HG03439 (cell line): ENCODE results near the gene CORO6.
"Not testable (repeated sequence)": the region's sequence is repeated elsewhere in the genome, so short reads cannot be mapped to it uniquely, and the experiment has no call there.

Source experiments
- ATAC-seq: cut with Tn5 transposase; IDR thresholded peaks from one replicate; pipeline ENCODE4 v1.9.1; 2021; ENCODE audit warnings: mild to moderate bottlenecking, moderate library complexity; ENCODE audit not compliant: unreplicated experiment

The CORO6 gene

DNA sequence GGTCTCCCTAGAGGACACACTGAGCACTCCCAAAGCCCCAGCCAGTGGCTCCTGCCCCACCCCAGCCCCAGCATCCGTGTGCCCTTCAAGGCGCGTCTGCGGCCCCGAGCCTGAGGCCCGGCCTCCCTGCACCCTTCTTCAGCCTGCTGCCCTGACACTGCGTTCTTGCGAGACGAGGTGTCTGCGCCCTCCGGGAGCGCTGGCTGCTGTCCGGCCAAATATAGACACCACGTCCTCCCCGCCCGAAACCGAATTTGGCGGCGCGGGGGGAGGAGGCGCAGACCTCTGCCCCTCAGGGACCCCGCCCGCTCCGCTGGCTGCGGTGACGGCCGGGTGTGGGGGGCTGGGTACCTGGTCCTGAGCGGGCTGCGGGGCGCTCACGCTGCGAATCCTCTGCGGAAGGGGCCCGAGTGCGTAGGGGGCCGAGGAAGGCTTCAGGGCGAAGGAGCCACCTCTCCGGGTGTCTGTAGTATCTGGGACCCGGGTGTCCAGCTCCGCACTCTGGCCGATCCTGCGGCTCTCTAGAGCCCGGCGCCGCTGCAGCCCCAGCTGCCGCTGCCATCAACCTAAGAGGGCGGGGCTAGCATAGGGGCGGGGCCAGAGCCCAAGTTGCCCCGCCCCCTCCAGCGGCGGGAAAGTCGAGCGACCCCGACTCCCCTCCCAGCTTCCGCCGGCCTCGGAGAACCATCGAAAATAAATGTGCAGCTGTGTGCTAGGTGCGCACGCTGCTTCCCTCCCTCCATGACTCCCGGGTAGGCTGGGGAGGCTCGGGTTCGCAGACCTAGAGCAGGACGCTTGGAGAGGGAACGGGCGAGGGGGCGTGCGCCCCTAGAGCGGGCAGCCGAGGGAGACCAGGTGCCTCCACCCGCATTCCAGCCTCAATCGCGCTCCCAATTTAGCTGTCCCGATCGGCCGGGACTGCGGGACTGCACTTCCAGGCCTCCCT lies at the start of gene CORO6:
Gene CORO6, minus strand, starts transcription at position 576 of the 946 bp plus-strand sequence. CDS start 1,491 bp downstream, outside the sequence.
- ATAC-seq: peak; percentile 47

DNA sequence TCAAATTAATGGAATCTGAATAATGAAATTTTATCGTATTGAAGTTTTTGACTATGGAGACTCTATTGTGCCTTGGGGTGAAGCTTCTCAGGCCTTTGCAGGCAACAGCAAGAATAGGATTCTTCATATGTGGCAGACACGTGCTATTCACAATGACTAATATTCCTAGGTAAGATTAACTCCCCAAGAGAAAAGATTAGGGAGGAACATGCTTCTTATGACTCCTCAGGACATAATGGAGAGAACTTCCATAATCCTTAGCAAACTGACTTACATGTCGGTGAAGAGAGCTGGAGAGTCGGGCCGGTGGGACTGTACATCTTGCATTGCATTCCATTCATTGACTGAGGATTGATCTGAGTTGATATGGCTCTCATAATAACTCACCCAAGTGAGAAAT lies 48.9 kb upstream of the CORO6 start:
- no peak for ATAC-seq

DNA sequence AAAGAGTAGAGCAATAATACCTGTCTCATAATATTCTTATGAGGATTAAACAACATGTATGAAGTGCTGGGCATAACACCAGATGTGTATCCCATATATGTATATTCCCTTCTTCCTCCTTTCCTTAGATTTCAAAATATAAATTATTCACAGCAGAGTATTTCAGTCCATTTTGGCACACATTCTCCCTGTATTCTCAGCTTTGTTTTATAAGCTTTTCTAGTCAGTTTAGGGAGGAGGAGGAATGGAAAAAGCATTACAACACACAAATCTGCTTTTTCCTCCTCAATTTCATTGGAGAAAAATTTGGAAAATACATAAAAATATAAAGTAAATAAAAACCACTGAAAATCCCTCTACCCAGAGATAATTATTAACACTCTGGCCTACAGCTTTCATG lies 46.6 kb upstream of the CORO6 start:
- ATAC-seq: no peak

DNA sequence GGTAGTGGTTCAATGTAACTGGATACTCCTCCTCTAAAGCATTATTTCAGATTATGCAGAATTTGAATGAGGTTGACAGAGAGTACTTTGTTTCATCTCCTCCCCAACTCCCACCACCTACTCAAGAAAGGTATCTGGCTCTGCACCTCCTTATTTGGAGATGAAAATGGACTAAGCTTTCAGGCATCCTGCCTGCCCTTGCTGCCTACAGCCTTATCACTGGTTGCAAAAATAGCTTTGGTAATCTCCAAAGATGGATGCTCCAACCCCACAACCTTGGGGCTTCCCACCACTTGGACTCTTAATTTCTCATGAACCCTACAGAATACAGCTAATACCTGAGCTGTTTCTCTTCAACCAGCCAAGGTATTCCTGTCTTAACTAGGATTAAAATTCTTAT lies 45.3 kb upstream of the CORO6 start:
- ATAC-seq: no peak

DNA sequence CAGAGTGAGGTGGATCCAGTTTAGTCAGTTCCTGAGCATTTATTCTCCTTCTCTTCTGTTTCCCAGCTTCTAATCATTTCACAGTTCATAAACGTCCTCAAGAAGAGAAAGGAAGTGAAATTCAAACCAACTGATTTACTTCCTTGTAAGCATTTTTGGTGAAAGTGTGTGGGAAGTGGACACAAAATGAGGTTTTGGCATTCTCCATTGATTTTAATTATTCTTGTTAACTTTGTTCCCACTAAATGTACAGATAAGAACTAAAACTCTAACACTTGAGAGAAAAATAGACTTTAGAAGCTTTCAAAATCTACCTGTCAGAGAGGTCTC lies 42.7 kb upstream of the CORO6 start:
- ATAC-seq: no peak

DNA sequence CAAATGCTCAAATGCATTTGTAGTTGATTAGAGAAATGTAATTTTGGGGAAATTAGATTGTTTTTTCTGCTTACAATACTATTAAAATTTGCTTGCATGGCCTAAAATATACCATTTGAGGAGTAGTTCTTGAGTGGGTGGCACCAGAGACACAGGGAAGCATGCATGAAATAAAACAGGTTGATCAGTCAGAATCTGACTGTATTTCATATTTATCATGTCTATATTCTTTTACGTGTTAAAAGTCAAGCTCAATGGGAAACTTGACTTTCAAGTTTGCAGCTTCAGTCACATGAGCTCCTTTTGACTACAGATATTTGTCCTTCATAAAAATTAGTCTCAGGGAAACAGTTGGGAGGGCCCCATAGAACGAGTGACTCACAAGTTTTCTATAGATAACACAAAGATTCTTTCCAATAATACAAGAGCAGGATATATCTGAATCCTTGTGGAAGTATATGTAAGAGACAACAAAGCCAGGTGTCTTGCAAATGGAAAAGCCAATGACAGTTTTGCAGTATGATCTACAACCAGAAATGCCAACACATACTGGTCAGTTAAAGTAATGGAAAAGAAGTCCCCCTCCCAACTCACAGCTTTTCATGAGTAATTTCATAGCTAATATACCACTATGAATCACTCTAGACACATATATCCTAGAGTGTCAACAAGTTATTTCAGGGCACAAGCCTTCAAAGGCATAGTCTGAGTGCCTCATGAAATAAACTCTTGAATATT lies 42.2 kb upstream of the CORO6 start:
- ATAC-seq: no peak

DNA sequence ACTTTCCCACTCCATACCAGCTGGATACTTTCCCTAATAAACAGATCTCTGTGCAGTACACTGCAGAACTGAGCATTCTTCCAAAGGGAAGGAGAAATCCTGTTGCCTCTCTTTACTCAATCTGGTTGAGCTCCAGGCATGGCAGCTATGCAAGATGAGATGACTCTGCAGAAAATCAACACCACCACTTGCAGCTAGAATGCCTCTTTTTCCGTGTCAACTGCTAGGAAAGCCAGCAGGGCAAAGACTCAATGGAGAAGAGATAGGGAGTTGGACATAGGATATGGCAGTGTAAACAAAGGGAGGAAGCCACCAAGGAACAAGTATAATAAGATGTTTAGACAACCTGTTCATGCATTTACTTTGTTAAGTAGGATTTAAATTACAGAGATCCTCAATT lies 40.4 kb upstream of the CORO6 start:
- ATAC-seq: no peak

DNA sequence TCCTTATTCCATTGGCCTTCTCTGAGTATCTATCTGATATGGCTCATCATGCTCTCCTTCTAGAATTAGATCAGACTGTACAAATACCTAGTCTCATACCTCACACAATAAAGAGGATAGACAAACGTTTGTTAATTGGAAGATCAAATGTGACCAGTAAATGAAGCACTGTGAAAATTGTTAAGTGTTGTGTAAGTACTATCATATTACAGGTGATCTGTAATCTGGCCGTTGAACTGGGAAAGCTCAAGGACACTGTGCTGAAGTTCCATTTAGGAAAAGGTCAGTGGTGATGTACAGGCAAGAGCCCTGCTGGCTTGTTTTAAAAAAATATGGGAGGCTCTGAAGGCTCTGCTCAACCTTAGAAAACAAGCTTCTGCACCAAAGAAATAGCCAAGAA lies 38.5 kb upstream of the CORO6 start:
- no peak for ATAC-seq

DNA sequence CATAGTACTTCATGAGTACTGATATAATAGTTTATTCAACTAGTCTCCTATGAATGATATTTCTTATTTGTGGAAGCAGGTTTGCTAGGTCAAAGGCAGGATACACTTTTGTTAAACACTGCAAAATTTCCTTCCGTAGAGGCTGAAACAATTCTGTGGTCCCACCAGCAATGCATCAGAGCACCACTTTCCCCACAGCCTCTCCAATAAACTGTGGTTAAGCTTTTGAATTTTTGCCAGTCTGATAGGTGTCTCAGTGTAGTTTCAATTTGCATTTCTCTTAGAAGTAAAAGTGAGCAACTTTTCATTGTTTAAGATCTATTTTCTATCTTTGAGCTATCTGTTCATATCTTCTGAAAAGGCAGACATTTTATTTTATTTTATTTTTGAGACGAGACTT lies 36.4 kb upstream of the CORO6 start:
- ATAC-seq: no peak

DNA sequence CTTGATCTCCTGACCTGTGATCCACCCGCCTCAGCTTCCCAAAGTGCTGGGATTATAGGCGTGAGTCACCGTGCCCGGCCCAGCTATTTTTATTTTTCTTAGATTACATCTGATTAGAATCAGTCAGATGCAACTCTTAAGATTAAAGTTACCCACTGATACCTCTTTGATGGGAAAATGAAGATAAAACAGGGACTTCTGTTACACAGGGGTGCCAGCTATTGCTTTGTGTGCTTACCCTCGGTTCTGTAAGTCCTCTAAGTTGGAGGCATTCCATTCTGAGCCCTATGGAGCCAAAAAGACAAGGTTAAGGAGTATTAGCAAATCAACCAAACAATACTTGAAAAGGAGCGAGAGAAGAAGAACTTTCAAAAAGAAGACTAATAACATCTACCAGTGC lies 32.6 kb upstream of the CORO6 start:
- no peak for ATAC-seq

DNA sequence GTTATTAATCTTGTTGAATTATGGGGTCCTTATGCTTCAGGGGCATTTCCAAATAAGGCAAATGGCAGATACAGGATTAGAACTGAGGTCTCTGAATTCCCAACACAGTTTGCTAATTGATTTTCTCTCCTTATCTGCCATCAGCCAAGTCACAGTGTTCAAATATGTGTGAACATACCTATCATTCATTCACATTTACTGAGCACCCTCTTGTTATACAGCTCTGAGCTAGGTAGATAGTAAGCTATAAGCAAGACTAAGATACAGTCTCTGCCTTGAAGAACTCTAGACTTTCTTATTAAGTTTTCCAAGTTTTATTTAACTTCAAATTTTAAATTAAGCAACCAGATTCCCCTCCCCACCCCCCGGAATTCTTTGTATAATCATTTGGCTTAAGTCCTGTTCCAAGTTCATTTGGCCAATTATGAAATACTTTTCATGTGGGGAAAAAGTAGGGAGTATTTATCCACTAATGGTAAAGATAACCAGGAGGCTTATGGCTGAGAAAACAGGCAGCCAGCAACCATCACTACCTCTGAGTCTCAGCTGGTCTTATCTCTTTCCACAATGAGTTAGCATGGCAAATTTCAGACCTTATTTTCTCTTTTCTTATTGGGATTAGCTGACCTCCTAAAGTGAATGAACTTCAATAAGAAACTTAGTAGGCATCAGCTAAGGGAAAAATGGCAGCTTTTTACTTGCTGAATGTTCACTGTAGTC lies 31.4 kb upstream of the CORO6 start:
- ATAC-seq: no peak

DNA sequence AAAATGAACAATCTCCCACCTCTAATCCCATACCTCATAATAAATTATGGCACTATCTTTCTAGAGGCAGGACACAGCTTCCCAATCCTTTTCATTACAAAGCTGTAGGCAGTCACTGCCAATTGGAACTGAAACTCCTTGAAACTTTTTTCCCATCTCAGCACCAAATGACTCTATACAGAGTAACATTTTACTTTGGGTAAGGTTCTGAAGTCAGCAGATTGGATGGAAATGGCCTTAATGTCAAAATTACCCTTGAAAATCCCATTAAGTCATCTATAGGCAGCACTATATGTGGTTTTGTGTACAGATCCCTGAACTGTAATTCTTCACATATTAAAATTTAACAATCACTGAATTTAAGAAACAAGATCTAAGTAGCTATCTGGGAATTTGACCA lies 30.3 kb upstream of the CORO6 start:
- no peak for ATAC-seq

DNA sequence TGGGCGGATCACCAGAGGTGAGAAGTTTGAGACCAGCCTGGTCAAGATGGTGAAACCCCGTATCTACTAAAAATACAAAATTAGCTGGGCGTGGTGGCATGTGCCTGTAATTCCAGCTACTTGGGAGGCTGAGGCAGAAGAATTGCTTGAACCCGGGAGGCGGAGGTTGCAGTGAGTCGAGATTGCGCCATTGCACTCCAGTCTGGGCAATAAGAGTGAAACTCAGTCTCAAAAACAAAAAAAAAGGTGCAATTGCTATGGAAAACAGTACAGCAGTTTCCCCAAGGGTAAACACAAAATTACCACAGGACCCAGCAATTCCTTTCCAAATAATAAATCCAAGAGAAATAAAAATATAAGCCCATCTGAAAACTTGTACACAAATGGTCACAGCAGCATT lies 29.2 kb upstream of the CORO6 start:
- ATAC-seq: not testable (repeated sequence)

DNA sequence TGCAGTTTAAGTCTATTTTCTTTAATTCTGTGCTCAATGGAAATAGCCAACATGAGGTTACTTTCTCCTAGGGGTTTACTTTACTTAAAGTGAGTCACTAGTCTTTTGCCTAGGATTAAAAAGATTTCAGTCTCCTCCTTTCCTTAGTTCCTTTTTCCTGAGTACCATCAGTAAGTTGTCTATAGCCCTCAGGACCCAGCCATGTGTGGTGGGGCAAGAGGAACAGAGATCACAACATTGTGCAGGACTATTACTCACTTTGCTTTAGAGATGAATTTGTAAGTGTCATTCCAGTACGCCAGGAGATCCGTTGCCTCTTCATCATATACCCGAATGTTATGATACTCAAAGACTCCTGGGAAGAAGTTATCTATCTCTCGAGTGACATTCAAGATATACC lies 27.7 kb upstream of the CORO6 start:
- ATAC-seq: no peak

DNA sequence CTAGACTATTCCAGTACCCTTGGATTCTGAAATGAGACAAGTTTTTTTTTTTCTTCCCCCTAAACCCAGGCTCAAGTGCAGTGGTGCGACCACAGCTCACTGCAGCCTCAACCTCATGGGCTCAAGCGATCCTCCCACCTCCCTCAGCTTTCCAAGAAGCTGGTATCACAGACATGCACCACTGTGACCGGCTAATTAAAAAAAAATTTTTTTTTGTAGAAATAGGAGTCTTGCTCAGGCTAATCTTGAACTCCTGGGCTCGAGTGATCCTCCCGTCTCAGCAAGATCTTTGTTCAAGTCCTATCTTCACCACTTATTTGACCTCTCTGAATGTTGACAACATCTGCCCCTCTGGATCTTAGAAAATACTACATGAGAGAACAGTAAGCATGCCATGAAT lies 26.6 kb upstream of the CORO6 start:
- no peak for ATAC-seq

DNA sequence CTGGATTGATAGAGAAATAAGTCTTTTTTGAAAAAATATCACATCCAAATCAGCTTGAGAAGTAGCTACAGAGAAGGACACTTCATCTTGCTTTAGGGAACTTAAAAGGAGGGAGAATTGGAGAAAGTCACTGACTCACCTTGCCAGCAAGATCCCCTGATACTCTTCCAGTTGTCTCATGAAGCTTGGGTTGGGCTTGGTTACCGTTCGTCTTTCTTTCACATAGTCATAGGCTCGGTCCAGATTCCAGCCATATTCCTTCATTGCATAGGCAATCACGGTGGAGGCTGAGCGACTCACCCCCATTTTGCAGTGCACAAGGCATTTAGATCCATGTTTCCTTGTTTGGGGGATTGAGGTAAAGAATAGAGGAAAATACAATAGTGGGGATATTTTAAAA lies 25.3 kb upstream of the CORO6 start:
- ATAC-seq: no peak

DNA sequence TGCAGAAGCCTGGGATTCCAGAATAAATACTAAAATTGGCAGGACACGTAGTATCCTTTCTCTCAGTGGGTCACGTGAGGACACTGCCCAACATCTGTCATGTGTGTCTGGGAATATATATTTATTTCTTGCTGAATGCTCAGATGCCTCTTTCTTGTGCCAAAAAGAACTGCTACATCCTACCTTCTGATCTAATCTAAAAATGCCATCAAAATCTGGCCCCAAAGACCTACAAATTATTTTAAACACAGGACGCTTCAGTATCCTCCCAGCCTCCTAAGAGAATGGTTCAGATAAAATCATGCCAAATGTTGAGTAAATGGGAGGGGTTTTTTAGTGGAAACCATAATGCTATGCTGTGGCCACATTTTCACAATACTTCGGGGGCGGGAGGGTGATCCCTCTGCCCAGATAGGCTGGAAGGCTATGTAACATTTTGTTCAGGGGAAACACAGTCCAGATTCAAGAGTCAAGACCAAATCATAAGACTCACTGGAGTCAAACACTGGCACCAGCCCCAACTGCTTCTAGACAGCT lies 22.9 kb upstream of the CORO6 start:
- no peak for ATAC-seq

DNA sequence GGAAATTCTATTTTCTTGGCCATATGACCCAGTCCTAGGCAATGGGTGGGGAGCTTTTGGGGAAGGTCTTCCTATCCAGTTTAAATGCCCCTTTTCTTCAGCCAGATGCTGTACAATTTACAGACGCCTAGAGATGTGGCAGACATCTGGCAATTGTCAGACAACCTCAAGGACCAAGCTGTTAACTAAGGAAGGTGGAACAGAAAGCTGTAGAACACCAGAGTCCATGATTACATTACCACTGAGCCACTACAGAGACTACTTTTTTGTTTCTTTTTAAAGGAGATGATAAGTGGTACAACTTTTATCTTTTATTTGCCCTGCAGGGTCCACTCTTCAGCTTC lies 21.1 kb upstream of the CORO6 start:
- no peak for ATAC-seq

DNA sequence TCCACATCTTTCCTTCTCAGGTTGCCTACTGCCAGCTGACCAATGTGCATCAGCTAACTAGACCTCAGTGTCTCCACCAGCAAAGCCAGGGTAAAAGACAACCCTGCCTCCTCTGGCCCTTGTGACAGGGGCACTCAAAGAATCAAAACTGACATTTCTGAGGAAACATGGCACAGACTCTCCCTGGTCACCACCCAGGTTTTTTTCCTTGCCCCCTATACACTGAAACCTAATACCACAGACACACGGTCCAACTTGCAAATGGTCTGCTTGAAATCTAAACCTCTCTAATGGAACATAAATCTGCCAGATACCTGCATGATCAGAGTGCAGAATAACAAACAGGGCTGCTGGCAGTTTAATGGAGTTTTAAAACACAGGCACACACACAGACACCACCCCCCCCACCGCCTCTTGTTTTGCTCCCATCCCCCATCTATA lies 19.5 kb upstream of the CORO6 start:
- ATAC-seq: no peak

DNA sequence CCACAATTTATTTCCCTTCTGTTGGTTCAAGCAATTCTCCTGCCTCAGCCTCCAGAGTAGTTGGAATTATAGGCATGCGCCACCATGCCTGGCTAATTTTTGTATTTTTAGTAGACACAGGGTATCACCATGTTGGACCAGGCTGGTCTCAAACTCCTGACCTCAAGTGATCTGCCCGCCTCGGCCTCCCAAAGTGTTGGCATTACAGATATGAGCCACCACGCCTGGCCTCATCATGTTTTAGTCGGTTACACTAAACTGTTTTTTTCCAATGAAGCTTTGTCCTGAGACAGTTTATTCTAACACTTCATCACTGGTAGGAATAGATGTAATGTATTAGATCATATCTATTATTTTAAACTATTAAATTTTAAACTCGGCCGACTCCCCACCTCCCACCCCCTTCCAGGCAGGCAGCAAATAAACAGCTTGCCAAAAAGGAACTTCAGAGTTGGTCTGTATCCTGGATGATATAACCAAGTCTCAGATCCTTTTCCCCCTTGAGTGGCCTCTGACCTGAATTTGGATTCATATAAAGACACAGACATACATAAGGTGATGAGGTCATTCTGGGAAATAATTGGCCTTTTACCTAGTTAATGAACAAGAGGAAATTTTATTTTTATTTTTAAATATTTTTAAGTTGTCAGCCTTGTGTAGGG lies 18.4 kb upstream of the CORO6 start:
- no peak for ATAC-seq

DNA sequence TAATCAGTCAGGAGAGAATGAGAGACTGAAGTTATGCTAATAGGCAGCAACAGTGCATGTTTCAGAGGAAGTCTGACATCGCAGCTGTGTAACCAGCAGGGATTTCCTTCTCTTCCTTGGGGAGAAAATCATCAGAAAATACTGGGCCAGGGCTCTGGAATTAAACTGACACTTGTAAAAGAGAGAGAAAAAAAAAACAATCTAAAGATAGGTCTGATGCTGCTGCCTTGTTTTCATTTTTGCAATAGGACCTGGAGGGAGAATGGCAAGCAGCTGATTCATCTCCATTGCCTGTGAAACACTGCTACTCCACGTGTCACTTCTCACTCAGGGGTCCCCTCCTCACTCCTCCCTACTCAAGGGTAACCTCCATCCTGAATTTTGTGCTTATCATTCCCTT lies 17.7 kb upstream of the CORO6 start:
- ATAC-seq: no peak
